HG02798 (cell line): ENCODE measurements around the gene KCNQ1.

Source experiments
- ATAC-seq: cut with Tn5 transposase; IDR thresholded peaks from one replicate; pipeline ENCODE4 v1.9.1; 2021; ENCODE audit warnings: mild to moderate bottlenecking; ENCODE audit not compliant: unreplicated experiment, poor library complexity

The KCNQ1 gene

GRCh38 chr11:2732261-2732939 lies 287.6 kb downstream of the KCNQ1 start:
- no peak for ATAC-seq

- ATAC-seq, result no peak
Observed at GRCh38 chr11:2732940-2733628, 288.3 kb downstream of the KCNQ1 start.

DNA sequence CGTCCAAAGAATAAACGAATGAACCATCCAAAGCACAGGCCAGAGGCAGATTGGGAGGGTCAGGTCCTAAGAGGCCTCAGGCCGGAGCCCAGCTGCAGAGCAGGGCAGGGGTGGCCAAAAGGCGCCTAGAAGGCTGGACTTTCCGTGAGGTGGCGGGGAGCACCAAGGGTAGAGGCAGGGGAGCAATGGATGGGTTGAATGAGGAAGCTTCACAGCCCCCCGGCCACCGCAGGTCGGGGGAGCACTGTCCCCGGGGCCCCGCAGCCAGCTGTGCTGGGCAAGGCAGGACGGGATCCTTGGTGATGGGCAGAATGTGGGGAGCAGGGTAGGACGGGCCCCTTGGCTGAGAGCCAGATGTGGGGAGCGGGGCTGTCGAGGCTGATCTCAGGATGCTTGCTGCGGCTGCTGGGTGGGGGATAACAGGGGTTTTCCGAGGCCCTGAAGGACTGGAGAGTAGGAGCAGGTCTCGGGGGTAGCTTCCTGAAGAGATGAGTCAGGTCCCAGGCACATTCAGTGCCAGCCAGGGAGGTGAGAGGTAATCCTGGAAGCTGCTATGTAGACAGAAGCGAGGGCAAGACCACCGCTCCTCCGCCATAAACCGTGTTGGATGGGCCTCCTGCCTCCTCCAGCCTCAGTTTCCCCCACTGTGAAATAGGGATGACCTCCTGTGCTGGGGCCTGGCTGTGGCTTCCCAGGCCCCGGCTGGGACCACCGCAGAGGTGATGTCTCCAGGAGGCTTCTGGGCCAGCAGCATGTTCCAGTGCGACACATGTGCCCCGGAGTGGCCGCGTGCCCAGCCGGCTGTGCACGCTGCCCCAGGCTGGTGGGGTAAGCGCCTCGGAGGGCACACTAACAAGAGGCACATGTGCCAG lies 289.6 kb downstream of the KCNQ1 start:
- ATAC-seq, result no peak

DNA sequence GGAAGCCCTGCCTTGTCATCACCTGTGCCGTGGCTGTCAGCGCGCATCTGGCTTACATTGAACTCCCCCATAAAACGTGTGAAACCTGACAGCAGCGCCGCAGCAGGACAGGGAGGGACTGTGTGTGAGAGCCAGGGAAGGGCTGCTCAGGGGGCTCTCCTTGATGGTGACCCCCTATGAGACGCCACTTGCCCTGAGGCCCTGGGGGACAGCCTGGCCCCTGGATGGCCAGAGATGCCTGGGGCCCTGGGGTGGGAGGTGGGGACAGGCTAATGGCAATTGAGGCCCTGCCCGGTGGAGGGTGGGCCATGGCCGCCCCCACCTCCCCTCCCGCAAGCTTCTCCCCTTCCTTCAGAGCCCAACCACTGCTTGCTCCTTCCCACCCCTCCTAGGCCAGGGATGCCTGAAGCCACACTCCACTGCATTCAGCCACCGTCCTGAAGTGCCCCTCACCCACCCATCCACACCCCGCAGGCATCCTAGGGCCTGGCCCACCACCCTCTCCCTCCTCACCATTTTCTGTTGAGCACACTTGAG lies 290.3 kb downstream of the KCNQ1 start:
- ATAC-seq, result no peak

- ATAC-seq, result no peak
Observed at GRCh38 chr11:2736577-2737225, 291.9 kb downstream of the KCNQ1 start.

GRCh38 chr11:2737226-2737590 lies 292.4 kb downstream of the KCNQ1 start:
- ATAC-seq, result no peak

DNA sequence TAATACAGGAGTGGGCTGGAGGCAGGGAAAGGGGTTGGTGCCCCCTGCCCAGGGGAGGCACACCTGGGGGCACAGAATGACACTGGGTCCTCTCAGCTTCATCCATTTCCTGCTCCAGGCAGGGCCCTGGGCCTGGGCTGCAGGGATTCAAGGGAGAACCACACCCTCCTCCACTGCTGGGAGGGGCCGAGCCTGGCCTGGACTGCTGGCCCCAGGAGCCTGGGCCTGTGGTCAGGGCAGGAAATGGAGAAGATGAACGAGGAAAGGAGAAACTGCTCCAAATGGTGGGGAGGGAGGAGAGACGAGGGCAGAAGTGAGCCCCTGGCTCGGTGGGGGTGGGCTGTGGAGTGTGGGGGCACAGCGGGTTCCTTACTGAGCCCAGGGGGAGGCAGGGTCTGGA lies 293.1 kb downstream of the KCNQ1 start:
- ATAC-seq, result no peak

DNA sequence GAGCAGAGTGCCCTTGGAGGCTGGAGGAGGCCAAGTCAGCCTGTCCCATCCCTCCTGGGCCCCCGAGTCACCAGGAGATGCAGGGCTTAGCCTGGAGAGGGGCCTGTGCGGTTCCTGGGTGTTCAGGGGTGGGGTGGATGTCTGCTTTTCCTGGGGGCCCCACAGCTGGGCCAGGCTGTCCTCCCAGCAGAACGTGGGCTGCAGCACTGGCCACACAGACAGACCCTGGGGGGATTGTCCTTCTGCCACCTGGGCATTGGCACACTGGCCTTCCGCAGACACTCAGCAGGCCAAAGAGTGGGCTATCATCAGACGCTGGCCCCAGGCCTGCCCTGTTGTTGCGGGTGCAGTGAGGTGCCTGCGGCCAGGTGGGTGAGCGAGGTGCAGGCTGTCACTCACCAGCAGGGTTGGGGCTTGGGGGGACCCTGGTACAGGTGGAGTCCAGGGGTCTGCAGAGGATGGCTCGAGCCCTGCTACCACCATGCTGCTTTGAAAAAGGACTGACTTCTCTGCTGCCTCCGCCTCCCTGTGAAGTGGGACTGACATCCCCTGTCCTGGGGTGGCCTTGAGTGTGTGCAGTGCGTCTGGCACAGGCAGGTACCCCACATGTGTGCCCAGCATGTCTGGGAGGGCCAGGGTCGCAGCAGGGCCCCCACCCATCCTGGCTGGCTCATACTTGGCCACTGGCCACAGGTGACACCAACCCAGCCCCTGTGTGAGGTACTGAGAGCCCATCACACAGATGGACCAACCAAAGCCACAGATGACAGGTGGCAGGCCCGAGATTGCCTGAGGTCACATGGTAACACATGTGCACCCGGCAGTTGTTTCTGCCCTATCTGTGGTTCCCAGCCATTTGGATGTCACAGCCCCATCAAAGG lies 294.0 kb downstream of the KCNQ1 start:
- no peak for ATAC-seq

- no peak for ATAC-seq
Observed at GRCh38 chr11:2739531-2740274, 294.9 kb downstream of the KCNQ1 start.

DNA sequence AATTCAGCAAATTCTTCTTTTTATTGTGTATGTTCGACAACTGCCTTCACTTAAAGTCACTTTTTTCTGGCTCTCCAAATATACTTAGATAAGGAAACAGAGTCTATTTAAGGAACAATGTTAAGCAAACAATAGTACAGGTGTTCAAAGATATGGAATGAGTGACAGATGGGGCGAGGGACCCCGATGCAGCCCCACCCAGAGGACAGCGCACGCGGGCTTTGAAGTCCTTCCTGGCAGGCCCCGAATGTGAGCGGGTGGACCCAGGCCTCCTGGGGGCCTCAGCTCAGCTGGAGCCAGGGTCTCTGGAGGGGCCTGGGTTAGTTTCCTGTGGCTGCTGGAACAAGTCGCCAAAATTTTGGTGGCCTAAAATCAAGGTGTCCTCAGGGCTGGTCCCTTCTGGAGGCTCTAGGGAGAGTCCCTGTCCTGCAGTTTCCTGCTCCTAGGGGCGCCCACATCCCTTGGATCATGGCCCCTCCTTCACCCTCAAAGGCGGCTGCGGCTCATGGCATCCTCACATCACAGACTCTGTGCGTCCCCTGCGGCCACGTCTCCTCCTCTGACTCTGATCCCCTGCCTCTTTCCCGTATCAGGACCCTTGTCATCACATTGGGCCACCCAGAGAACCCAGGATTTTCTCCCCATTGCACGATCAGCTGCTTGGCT lies 295.6 kb downstream of the KCNQ1 start:
- no peak for ATAC-seq

- no peak for ATAC-seq
Observed at GRCh38 chr11:2741006-2741376, 296.2 kb downstream of the KCNQ1 start.

GRCh38 chr11:2741377-2742131 lies 296.7 kb downstream of the KCNQ1 start:
- no peak for ATAC-seq

DNA sequence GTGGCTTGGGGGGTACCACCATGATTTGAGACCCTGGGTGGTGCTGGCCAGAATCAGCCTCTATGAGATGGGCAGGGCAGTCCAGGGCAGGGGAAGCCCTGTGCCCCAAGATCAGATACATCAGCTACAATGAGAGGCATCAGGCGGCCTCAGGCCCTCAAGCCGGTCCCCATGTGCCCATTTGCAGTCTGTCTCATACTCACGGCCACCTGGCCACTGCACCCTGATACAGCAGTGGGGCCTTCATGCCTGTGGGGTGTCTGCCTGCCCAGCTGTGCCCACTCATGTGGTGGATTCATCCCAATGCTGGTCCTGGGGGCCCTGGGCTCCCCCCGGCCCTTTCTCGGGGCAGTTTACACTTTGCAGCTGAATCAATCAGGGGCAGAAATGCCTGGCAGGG lies 297.4 kb downstream of the KCNQ1 start:
- ATAC-seq, result no peak

DNA sequence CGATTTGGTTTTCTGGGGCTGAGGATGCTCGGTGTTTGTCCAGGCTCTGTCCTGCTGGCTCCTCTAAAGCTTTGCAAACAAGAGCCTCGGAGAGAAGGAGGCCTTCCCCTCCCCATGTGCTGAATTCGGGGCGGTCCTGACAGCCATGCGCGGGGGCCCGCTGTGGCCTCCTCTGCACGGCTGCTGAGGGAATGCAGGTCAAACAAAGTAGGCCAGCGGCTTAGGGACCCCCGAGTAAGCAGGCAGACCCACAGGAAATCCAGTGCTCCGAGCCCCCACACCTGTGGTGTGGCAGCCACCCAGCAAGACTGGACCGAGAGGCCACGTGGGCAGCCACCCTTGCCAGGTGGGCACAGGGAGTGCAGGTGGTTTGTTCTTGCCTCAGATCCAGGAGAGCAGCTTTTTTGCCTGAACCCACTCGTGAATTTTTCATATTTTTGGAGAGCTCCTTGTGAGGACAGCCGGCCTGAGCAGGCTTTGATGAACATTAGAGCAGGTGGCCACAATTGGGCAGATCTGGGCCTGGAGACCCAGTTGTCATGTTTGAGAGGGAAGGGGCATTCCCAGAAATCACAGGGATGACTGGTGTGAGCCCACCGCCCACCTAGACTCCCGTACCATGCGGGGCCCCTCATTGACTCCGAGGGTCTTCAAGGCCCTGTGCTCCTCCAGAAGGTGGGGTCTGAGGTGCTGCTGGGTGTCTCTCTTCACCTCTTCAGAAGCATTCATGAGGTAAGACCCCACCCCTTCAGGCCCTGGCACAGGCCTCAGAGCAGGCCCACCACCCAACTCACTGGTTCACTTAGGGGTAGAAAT lies 298.0 kb downstream of the KCNQ1 start:
- no peak for ATAC-seq

DNA sequence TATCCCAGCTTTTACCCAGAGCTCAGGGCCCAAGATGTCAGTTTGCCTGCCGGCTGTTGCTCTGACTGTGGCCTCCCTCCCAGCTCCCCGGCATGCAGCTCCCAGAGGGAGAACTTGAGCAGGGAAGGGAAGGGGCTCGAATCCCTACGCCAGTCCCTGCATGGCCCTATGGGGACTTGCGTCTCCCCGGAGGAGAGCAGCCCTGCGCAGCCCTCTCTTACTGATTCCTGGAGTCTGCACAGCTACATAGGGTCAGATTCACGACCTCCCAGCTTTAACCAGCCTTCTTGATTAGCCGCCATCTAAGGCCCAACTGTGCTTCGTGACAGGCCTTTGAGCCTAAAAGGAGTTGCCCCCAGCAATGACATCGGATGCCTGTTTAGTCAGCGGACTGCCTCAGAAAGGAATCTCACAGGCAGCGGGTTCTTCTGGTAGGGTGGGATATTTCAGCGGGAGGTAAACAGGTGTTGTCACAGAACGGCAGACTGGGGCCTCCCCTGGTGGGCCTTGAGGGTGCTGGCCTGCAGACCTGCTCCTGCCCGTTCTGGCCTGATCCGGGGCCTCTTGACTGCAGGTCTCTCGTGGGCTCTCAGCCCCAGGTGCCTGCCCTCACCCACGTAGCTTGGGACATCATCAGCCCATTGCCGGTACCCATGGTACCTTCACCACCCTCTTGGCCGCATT lies 298.8 kb downstream of the KCNQ1 start:
- no peak for ATAC-seq

DNA sequence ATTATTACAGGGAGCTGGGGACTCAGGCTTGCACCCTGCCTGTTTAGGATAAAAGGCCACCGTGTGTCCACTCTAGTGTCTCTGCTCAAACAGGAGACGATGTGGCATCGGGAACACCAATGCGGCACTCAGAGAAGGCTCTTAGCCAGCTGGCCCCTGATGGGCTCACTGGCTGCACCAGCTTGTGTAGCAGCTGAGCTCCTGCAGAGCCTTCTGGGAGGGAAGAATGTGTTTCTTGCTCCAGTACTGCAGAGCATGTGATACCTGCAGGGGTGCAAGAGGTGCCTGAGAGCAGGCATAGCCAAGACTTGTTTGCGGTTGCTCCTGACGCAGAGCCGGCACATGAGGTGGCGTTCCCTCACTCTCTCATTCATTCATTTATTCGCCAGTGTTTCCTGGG lies 299.4 kb downstream of the KCNQ1 start:
- no peak for ATAC-seq
